HCT116 (cell line): Measurements from ENCODE around the gene C10orf105. TPM values are rescaled to one million over a fixed set of nuclear protein-coding genes. Genes with fewer than 3 reads are reported as not detected.

Experiments used
- ATAC-seq: fragments of 200-7000 bp; cut with Tn5 transposase; 2 replicates; pipeline ENCODE4 v1.9.1; 2020; ENCODE audit warnings: mild to moderate bottlenecking, moderate library complexity
- BruUV-seq: library from RNA; stranded (reverse); fragments of 400-500 nt; replicated peaks from 2 replicates; lab custom pipeline; 2021; lab: Mats Ljungman, UMichigan
- CTCF ChIA-PET: fragments of 300-600 bp; sonication (Branson Sonifier 250); formaldehyde crosslinking; loops from one replicate; lab custom pipeline; 2021; ENCODE audit warnings: antibody characterized with exemption; lab: Charles Lee
- POLR2A ChIA-PET: fragments of 300-600, 350-600 bp; sonication (Branson Sonifier 250); formaldehyde crosslinking; loops from one replicate; lab custom pipeline; 2021; ENCODE audit warnings: antibody characterized with exemption; lab: Charles Lee
- RAD21 ChIA-PET, 2 experiments: fragments of 300-600 bp; sonication (Branson Sonifier 250); formaldehyde crosslinking; loops; one replicate each; lab custom pipeline; 2023; ENCODE audit warnings: low total read pairs in 2 of 2; ENCODE audit not compliant: uncharacterized antibody in 2 of 2, unreplicated experiment in 2 of 2, low non-redundant PET in 1 of 2; lab: Charles Lee
- DNase-seq: peaks from one replicate; pipeline ENCODE4 v3.0.0-alpha.2; 2010; ENCODE audit warnings: low read depth, low spot score
- H2AFZ ChIP-seq: fragments of 200-600 bp; shearing (Covaris generic), sonication (generic); 2 replicates; pipeline ENCODE4 v1.6.1; 2017; ENCODE audit warnings: low read depth, mixed run types, mixed read lengths, antibody characterized with exemption, low read length; ENCODE audit not compliant: poor library complexity, severe bottlenecking
- H3K27ac ChIP-seq: 2 replicates; pipeline ENCODE4 v1.5.1; 2012; ENCODE audit warnings: low read depth, low read length
- H3K27me3 ChIP-seq: fragments of 200-600 bp; sonication (generic); 2 replicates; pipeline ENCODE4 v1.6.1; 2016; ENCODE audit warnings: mixed run types, low read length, mixed read lengths; ENCODE audit not compliant: insufficient read depth
- H3K36me3 ChIP-seq, 2 experiments: fragments of 200-500 bp in 1 of 2; fragments of 200-600 bp in 1 of 2; sonication (Bioruptor generic) in 1 of 2; sonication (generic) in 1 of 2; 2 replicates each; pipeline versions ENCODE4 v1.5.1 to v1.6.1; 2014 to 2016; ENCODE audit warnings: low read length in 2 of 2, inconsistent platforms in 1 of 2, mixed read lengths in 1 of 2, mixed run types in 1 of 2; ENCODE audit not compliant: insufficient read depth in 2 of 2, control insufficient read depth in 1 of 2
- H3K4me1 ChIP-seq, 2 experiments: fragments of 200-600 bp in 1 of 2; sonication (generic) in 1 of 2; 2 replicates each; pipeline versions ENCODE4 v1.5.1 to v1.6.1; 2012 to 2017; ENCODE audit warnings: low read length in 2 of 2, inconsistent platforms in 1 of 2, mild to moderate bottlenecking in 1 of 2, mixed read lengths in 1 of 2, mixed run types in 1 of 2, moderate library complexity in 1 of 2; ENCODE audit not compliant: insufficient read depth in 2 of 2, control insufficient read depth in 1 of 2
- H3K4me2 ChIP-seq: fragments of 200-600 bp; sonication (generic); 2 replicates; pipeline ENCODE4 v1.6.1; 2017; ENCODE audit warnings: mixed run types, low read length, mixed read lengths
- H3K4me3 ChIP-seq, 2 experiments: fragments of 200-600 bp in 1 of 2; sonication (generic) in 1 of 2; replicated peaks in 1 of 2; 2 replicates each; pipeline ENCODE4 v1.5.1; 2011 to 2016; ENCODE audit warnings: low read length in 2 of 2, control low read depth in 1 of 2, low read depth in 1 of 2, mild to moderate bottlenecking in 1 of 2, mixed read lengths in 1 of 2, mixed run types in 1 of 2
- H3K79me2 ChIP-seq: fragments of 200-600 bp; sonication (generic); 2 replicates; pipeline ENCODE4 v1.6.1; 2017; ENCODE audit warnings: mild to moderate bottlenecking, mixed run types, low read length, moderate library complexity, mixed read lengths; ENCODE audit not compliant: insufficient read depth
- H3K9ac ChIP-seq: fragments of 200-600 bp; sonication (generic); 2 replicates; pipeline ENCODE4 v1.6.1; 2016; ENCODE audit warnings: low read length, mixed read lengths
- H3K9me2 ChIP-seq: fragments of 200-600 bp; sonication (generic), shearing (Covaris generic); 2 replicates; pipeline ENCODE4 v1.6.1; 2017; ENCODE audit warnings: mixed run types, mild to moderate bottlenecking, moderate library complexity; ENCODE audit not compliant: insufficient read depth
- H3K9me3 ChIP-seq, 2 experiments: fragments of 200-500 bp in 1 of 2; fragments of 200-600 bp in 1 of 2; sonication (Bioruptor generic) in 1 of 2; sonication (generic) in 1 of 2; 2 replicates each; pipeline ENCODE4 v1.6.1; 2014 to 2017; ENCODE audit warnings: low read length in 2 of 2, mixed read lengths in 2 of 2, inconsistent platforms in 1 of 2, low read depth in 1 of 2, mild to moderate bottlenecking in 1 of 2, mixed run types in 1 of 2, moderate library complexity in 1 of 2; ENCODE audit not compliant: control insufficient read depth in 1 of 2, insufficient read depth in 1 of 2
- H4K20me1 ChIP-seq: fragments of 200-600 bp; sonication (generic), shearing (Covaris generic); 2 replicates; pipeline ENCODE4 v1.6.1; 2017; ENCODE audit warnings: mixed run types, mild to moderate bottlenecking, moderate library complexity; ENCODE audit not compliant: insufficient read depth
- ATF3 ChIP-seq: IDR thresholded peaks from 2 replicates; pipeline ENCODE4 v1.6.1; 2012
- CBX3 ChIP-seq: IDR thresholded peaks from 2 replicates; pipeline ENCODE4 v1.6.1; 2012; ENCODE audit warnings: low read depth
- CEBPB ChIP-seq: IDR thresholded peaks from 2 replicates; pipeline ENCODE4 v1.6.1; 2012; ENCODE audit warnings: low read depth
- CTCF ChIP-seq, 3 experiments: fragments of 200-600 bp in 1 of 3; sonication (generic) in 1 of 3; IDR thresholded peaks in 2 of 3; conservative IDR thresholded peaks in 1 of 3; 2 replicates each; pipeline ENCODE4 v1.5.1; 2012 to 2017; ENCODE audit warnings: low read depth in 2 of 3, low read length in 2 of 3, antibody characterized with exemption in 1 of 3, borderline replicate concordance in 1 of 3, control low read depth in 1 of 3, mild to moderate bottlenecking in 1 of 3, mixed read lengths in 1 of 3, mixed run types in 1 of 3, moderate library complexity in 1 of 3; ENCODE audit not compliant: insufficient read depth in 1 of 3
- EZH2 ChIP-seq: fragments of 200-600 bp; sonication (generic); IDR thresholded peaks from 2 replicates; pipeline ENCODE4 v1.6.1; 2017; ENCODE audit warnings: antibody characterized with exemption, mixed run types
- JUND ChIP-seq: IDR thresholded peaks from 2 replicates; pipeline ENCODE4 v1.6.1; 2012
- POLR2A ChIP-seq: IDR thresholded peaks from 2 replicates; pipeline ENCODE4 v1.7.0; 2011; ENCODE audit warnings: borderline replicate concordance; ENCODE audit not compliant: insufficient read depth, insufficient read length; ENCODE audit errors: extremely low read depth
- RAD21 ChIP-seq: IDR thresholded peaks from 2 replicates; pipeline ENCODE4 v1.6.1; 2012; ENCODE audit warnings: low read depth, mild to moderate bottlenecking
- SP1 ChIP-seq: IDR thresholded peaks from 2 replicates; pipeline ENCODE4 v1.6.1; 2012; ENCODE audit warnings: low read depth
- SRF ChIP-seq: IDR thresholded peaks from 2 replicates; pipeline ENCODE4 v1.6.1; 2012; ENCODE audit warnings: low read depth
- ZFX ChIP-seq: fragments of 450-650 bp; IDR thresholded peaks from 2 replicates; pipeline ENCODE4 v1.6.1; 2017
- ZNF274 ChIP-seq: fragments of 200-500 bp; sonication (Bioruptor generic); IDR thresholded peaks from 2 replicates; pipeline ENCODE4 v1.6.1; 2014; ENCODE audit warnings: mild to moderate bottlenecking, low read depth, low read length, inconsistent platforms
- intact Hi-C: fragments of 100-400 bp; cut with micrococcal nuclease; formaldehyde crosslinking; loops from 2 replicates; pipeline ENCODE4 v1.10.0; 2022
- total RNA-seq: library from RNA; stranded (reverse); gene quantifications from one replicate; pipeline ENCODE4 v1.2.1, GENCODE V29; 2021; ENCODE audit not compliant: unreplicated experiment

C10orf105 gene
- total RNA-seq, 1 experiment from 2014 or later: not detected

GRCh38 chr10:71729161-71729636 lies 9.6 kb upstream of the C10orf105 start:
- DNase-seq: no peak
- intact Hi-C loops: no loop called here
- H3K4me3 ChIP-seq: no peak overlapping the region
- BruUV-seq: no TSS peak
- CTCF ChIA-PET: no interaction called here
- H3K27me3 ChIP-seq: no peaks in the 10 kb centered on the region
- H3K27ac ChIP-seq: no peak overlapping the region
- POLR2A ChIA-PET: no interaction called here
- no peak for ATAC-seq
- H3K9me2 ChIP-seq: no peaks in the 10 kb centered on the region
- H2AFZ ChIP-seq: no peak overlapping the region
- H3K79me2 ChIP-seq: no peaks in the 10 kb centered on the region
- H3K9ac ChIP-seq: no peak overlapping the region
- H3K4me2 ChIP-seq: 0 out of 2 replicates have a peak overlapping the region, but pooled peaks have one; percentile 13
- RAD21 ChIA-PET: no interaction called here
- H3K4me1 ChIP-seq: peaks cover 6 to 33% of the 10 kb centered on the region in 2 experiments; a peak in 3 of 4 replicates
- TF ChIP-seq RAD21 (no peak), CBX3 (no peak), EZH2 (no peak), ZNF274 (no peak), SP1 (no peak), ZFX (no peak), POLR2A (no peak), SRF (no peak), ATF3 (no peak), CTCF (IDR thresholded peaks at IDR 0.05 in 2 of 3, conservative IDR thresholded peaks at IDR 0.05 in 1 of 3; ENCODE audit: borderline replicate concordance in 1 of 3, insufficient read depth in 1 of 3, low read depth in 2 of 3, low read length in 2 of 3) (no peak), CEBPB (no peak), JUND (no peak)
- TF ChIP-seq, all 23 proteins: peak for 0
- Histone ChIP-seq H3K9me3 (no peaks in the 10 kb centered on the region), H4K20me1 (no peaks in the 10 kb centered on the region), H3K36me3 (no peaks in the 10 kb centered on the region)
